Measurements from ENCODE around the gene APOC3.

Gene APOC3

DNA sequence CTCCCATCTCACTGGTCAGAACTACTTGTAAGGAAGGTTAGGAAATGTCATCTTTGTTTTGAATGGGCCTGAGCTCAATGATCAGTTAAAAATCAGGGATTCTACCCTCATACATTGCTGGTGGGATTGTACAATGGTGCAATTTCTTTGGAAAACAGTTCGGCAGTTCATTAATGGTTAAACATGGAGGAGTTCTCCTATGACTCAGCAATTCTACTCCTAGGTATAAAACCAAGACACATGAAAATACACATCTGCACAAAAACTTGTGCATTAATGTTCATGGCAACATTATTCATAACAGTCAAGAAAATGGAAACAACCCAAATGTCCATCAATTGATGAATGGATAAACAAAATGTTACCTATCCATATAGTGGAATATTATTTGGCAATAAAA lies 33.2 kb upstream of the APOC3 start:
- Histone ChIP-seq H2BK15ac (ENCODE audit: low read depth, poor library complexity, severe bottlenecking) (no peak overlapping the region), H4K91ac (ENCODE audit: low read length) (no peak overlapping the region), H2AFZ (ENCODE audit: low read depth, low read length) (no peak overlapping the region), H3K79me1 (replicated peaks; ENCODE audit: low read length, poor library complexity, severe bottlenecking) (no peaks in the 10 kb centered on the region), H3K27me3 (ENCODE audit: control insufficient read depth in 1 of 2, insufficient read depth in 1 of 2, low read length in 2 of 2) (no peaks in the 10 kb centered on the region), H2AK5ac (ENCODE audit: low read length, severe bottlenecking) (no peak overlapping the region), H3K23ac (ENCODE audit: low read length in 2 of 2) (no peak overlapping the region), H3K4me2 (ENCODE audit: low read length, poor library complexity, severe bottlenecking) (no peak overlapping the region), H3K36me3 (ENCODE audit: control insufficient read depth in 1 of 2, insufficient read depth in 2 of 2, low read depth in 1 of 2, low read length in 2 of 2) (no peaks in the 10 kb centered on the region), H4K8ac (ENCODE audit: low read length) (no peak overlapping the region), H3K4me3 (ENCODE audit: insufficient read depth in 1 of 2, low read depth in 1 of 2, low read length in 2 of 2) (no peak overlapping the region), H3K14ac (ENCODE audit: low read length in 2 of 2) (no peak overlapping the region), H3K9ac (ENCODE audit: low read length) (no peak overlapping the region), H3K18ac (ENCODE audit: low read depth in 1 of 2, low read length in 2 of 2) (no peak overlapping the region), H2BK12ac (ENCODE audit: low read length in 2 of 2) (no peak overlapping the region), H3K4ac (ENCODE audit: low read depth in 1 of 2, low read length in 2 of 2) (no peak overlapping the region), H2BK120ac (ENCODE audit: low read depth, low read length) (no peak overlapping the region), H2BK5ac (ENCODE audit: low read depth, low read length, poor library complexity, severe bottlenecking) (no peak overlapping the region), H3K27ac (ENCODE audit: low read length, poor library complexity, severe bottlenecking) (no peak overlapping the region), H3K9me3 (ENCODE audit: control insufficient read depth, low read length) (no peaks in the 10 kb centered on the region), H3K4me1 (ENCODE audit: control insufficient read depth, insufficient read depth, low read depth, low read length) (peaks cover 2% of the 10 kb centered on the region)
- no peak for DNase-seq
- 100% methylated on average over 1 of the region's 1 CpG for WGBS

DNA sequence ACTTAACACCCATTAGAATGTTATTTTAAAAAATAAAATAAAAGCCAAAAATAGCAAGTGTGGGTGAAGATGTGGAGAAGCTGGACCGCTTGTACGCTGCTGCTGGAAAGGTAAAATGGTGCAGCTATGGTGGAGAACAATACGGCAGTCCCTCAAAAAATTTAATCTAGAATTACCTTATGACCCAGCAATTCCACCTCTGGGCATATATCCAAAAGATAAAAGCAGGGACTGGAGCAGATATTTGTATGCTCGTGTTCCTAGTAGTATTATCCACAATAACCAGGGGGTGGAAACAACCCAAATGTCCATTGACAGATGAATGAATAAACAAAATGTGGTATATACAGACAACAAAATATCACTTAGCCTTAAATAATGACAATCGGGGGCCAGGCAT lies 31.9 kb upstream of the APOC3 start:
- Histone ChIP-seq H2BK12ac (ENCODE audit: low read length in 2 of 2) (no peak overlapping the region), H2BK5ac (ENCODE audit: low read depth, low read length, poor library complexity, severe bottlenecking) (no peak overlapping the region), H3K18ac (ENCODE audit: low read depth in 1 of 2, low read length in 2 of 2) (no peak overlapping the region), H3K4me3 (ENCODE audit: insufficient read depth in 1 of 2, low read depth in 1 of 2, low read length in 2 of 2) (no peak overlapping the region), H3K14ac (ENCODE audit: low read length in 2 of 2) (no peak overlapping the region), H2AK5ac (ENCODE audit: low read length, severe bottlenecking) (no peak overlapping the region), H3K9ac (ENCODE audit: low read length) (no peak overlapping the region), H2BK120ac (ENCODE audit: low read depth, low read length) (no peak overlapping the region), H3K27me3 (ENCODE audit: control insufficient read depth in 1 of 2, insufficient read depth in 1 of 2, low read length in 2 of 2) (no peaks in the 10 kb centered on the region), H2AFZ (ENCODE audit: low read depth, low read length) (no peak overlapping the region), H3K4me2 (ENCODE audit: low read length, poor library complexity, severe bottlenecking) (no peak overlapping the region), H3K36me3 (ENCODE audit: control insufficient read depth in 1 of 2, insufficient read depth in 2 of 2, low read depth in 1 of 2, low read length in 2 of 2) (no peaks in the 10 kb centered on the region), H3K23ac (ENCODE audit: low read length in 2 of 2) (no peak overlapping the region), H3K27ac (ENCODE audit: low read length, poor library complexity, severe bottlenecking) (no peak overlapping the region), H3K4ac (ENCODE audit: low read depth in 1 of 2, low read length in 2 of 2) (no peak overlapping the region), H4K8ac (ENCODE audit: low read length) (no peak overlapping the region), H3K79me1 (replicated peaks; ENCODE audit: low read length, poor library complexity, severe bottlenecking) (no peaks in the 10 kb centered on the region), H4K91ac (ENCODE audit: low read length) (no peak overlapping the region), H3K9me3 (ENCODE audit: control insufficient read depth, low read length) (no peaks in the 10 kb centered on the region), H3K4me1 (ENCODE audit: control insufficient read depth, insufficient read depth, low read depth, low read length) (no peaks in the 10 kb centered on the region), H2BK15ac (ENCODE audit: low read depth, poor library complexity, severe bottlenecking) (no peak overlapping the region)
- DNase-seq: no peak
- WGBS: 84% methylated on average over 3 of the region's 5 CpGs

DNA sequence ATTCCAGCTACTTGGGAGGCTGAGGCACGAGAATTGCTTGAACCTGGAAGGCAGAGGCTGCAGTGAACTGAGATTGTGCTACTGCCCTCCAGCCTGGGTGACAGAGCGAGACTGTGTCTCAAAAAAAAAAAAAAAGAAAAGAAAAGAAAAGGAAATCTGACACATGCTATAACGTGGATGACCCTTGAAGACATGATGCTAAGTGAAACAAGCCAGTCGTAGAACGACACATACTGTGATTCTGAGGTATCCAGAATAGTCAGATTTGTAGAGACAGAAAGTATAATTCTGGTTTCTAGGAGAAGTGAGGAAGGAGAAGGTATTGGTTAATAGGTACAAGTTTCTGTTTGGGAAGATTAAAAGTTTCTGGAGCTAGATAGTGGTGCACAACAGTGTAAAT lies 31.3 kb upstream of the APOC3 start:
- no peak for DNase-seq
- Histone ChIP-seq H3K27ac (ENCODE audit: low read length, poor library complexity, severe bottlenecking) (no peak overlapping the region), H2BK5ac (ENCODE audit: low read depth, low read length, poor library complexity, severe bottlenecking) (no peak overlapping the region), H3K18ac (ENCODE audit: low read depth in 1 of 2, low read length in 2 of 2) (no peak overlapping the region), H3K9me3 (ENCODE audit: control insufficient read depth, low read length) (no peaks in the 10 kb centered on the region), H3K23ac (ENCODE audit: low read length in 2 of 2) (no peak overlapping the region), H2BK12ac (ENCODE audit: low read length in 2 of 2) (no peak overlapping the region), H3K4me2 (ENCODE audit: low read length, poor library complexity, severe bottlenecking) (no peak overlapping the region), H3K27me3 (ENCODE audit: control insufficient read depth in 1 of 2, insufficient read depth in 1 of 2, low read length in 2 of 2) (no peaks in the 10 kb centered on the region), H4K8ac (ENCODE audit: low read length) (no peak overlapping the region), H2AFZ (ENCODE audit: low read depth, low read length) (no peak overlapping the region), H3K4me3 (ENCODE audit: insufficient read depth in 1 of 2, low read depth in 1 of 2, low read length in 2 of 2) (no peak overlapping the region), H4K91ac (ENCODE audit: low read length) (no peak overlapping the region), H3K36me3 (ENCODE audit: control insufficient read depth in 1 of 2, insufficient read depth in 2 of 2, low read depth in 1 of 2, low read length in 2 of 2) (no peaks in the 10 kb centered on the region), H2BK120ac (ENCODE audit: low read depth, low read length) (no peak overlapping the region), H2AK5ac (ENCODE audit: low read length, severe bottlenecking) (no peak overlapping the region), H3K4ac (ENCODE audit: low read depth in 1 of 2, low read length in 2 of 2) (no peak overlapping the region), H3K79me1 (replicated peaks; ENCODE audit: low read length, poor library complexity, severe bottlenecking) (no peaks in the 10 kb centered on the region), H3K14ac (ENCODE audit: low read length in 2 of 2) (no peak overlapping the region), H2BK15ac (ENCODE audit: low read depth, poor library complexity, severe bottlenecking) (no peak overlapping the region), H3K4me1 (ENCODE audit: control insufficient read depth, insufficient read depth, low read depth, low read length) (no peaks in the 10 kb centered on the region), H3K9ac (ENCODE audit: low read length) (no peak overlapping the region)
- 88% methylated on average over 5 of the region's 5 CpGs for WGBS

DNA sequence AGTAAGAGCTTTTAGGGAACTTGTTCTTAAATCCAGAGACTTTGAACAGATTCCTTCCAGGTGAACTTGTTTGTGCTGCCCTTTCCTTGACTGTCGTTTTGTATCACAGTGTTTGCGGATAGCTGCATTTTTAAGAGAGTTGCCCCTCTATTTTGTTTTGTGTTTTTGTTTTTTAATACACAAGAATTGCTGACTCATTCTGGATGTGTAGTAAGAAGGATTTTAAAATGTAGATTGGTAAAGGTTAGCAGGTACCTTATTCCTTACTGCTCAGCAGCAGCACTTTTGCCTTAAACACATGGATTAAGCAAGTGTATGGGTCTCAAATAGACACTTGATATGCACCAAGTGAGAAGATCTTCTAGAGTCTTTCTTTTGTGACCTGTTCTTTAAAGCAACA lies 29.1 kb upstream of the APOC3 start:
- 89% methylated on average over 2 of the region's 2 CpGs for WGBS
- H2BK15ac ChIP-seq (ENCODE audit: low read depth, poor library complexity, severe bottlenecking): no peak overlapping the region
- no peak overlapping the region for H3K14ac ChIP-seq (ENCODE audit: low read length in 2 of 2)
- no peak overlapping the region for H2BK120ac ChIP-seq (ENCODE audit: low read depth, low read length)
- no peak overlapping the region for H2BK5ac ChIP-seq (ENCODE audit: low read depth, low read length, poor library complexity, severe bottlenecking)
- no peaks in the 10 kb centered on the region for H3K79me1 ChIP-seq (replicated peaks; ENCODE audit: low read length, poor library complexity, severe bottlenecking)
- H3K27ac ChIP-seq (ENCODE audit: low read length, poor library complexity, severe bottlenecking): no peak overlapping the region
- no peak overlapping the region for H3K4me2 ChIP-seq (ENCODE audit: low read length, poor library complexity, severe bottlenecking)
- H4K91ac ChIP-seq (ENCODE audit: low read length): no peak overlapping the region
- no peak overlapping the region for H3K4me3 ChIP-seq (ENCODE audit: insufficient read depth in 1 of 2, low read depth in 1 of 2, low read length in 2 of 2)
- no peak overlapping the region for H3K4ac ChIP-seq (ENCODE audit: low read depth in 1 of 2, low read length in 2 of 2)
- H3K4me1 ChIP-seq (ENCODE audit: control insufficient read depth, insufficient read depth, low read depth, low read length): no peaks in the 10 kb centered on the region
- H2AFZ ChIP-seq (ENCODE audit: low read depth, low read length): no peak overlapping the region
- no peaks in the 10 kb centered on the region for H3K36me3 ChIP-seq (ENCODE audit: control insufficient read depth in 1 of 2, insufficient read depth in 2 of 2, low read depth in 1 of 2, low read length in 2 of 2)
- H2BK12ac ChIP-seq (ENCODE audit: low read length in 2 of 2): no peak overlapping the region
- no peak overlapping the region for H3K18ac ChIP-seq (ENCODE audit: low read depth in 1 of 2, low read length in 2 of 2)
- H3K27me3 ChIP-seq (ENCODE audit: control insufficient read depth in 1 of 2, insufficient read depth in 1 of 2, low read length in 2 of 2): no peaks in the 10 kb centered on the region
- no peak overlapping the region for H3K23ac ChIP-seq (ENCODE audit: low read length in 2 of 2)
- H2AK5ac ChIP-seq (ENCODE audit: low read length, severe bottlenecking): no peak overlapping the region
- no peak for DNase-seq
- H4K8ac ChIP-seq (ENCODE audit: low read length): no peak overlapping the region
- H3K9me3 ChIP-seq (ENCODE audit: control insufficient read depth, low read length): no peaks in the 10 kb centered on the region
- no peak overlapping the region for H3K9ac ChIP-seq (ENCODE audit: low read length)
